ENCODE results near the gene FHOD3.

Gene FHOD3

GRCh38 chr18:36309436-36310391 lies 12.2 kb downstream of the FHOD3 start:
- peaks cover 0 to 68% (median 16%) of the 10 kb centered on the region in 5 experiments for H3K27me3 ChIP-seq (replicated peaks in 2 of 5; ENCODE audit: control insufficient read depth in 4 of 5, insufficient read depth in 5 of 5, low read length in 4 of 5)
- no peaks in the 10 kb centered on the region for H3K9me3 ChIP-seq (ENCODE audit: control extremely low read depth in 1 of 5, control insufficient read depth in 4 of 5, insufficient read depth in 2 of 5, low read depth in 1 of 5, low read length in 4 of 5)
- WGBS (ENCODE audit: insufficient coverage): 73% methylated on average over 11 of the region's 11 CpGs
- no peaks in the 10 kb centered on the region for H3K4me1 ChIP-seq (ENCODE audit: control extremely low read depth in 1 of 4, control insufficient read depth in 4 of 4, insufficient read depth in 4 of 4, low read length in 3 of 4)
- CTCF ChIA-PET: no interaction called here
- DNase-seq: no peak
- H3K27ac ChIP-seq (ENCODE audit: insufficient read depth in 1 of 2, low read depth in 1 of 2, low read length in 2 of 2, poor library complexity in 1 of 2, severe bottlenecking in 2 of 2): no peak overlapping the region
- H3K4me3 ChIP-seq (ENCODE audit: control insufficient read depth in 1 of 7, extremely low read depth in 1 of 7, insufficient read depth in 4 of 7, low read depth in 2 of 7, low read length in 6 of 7): no peak overlapping the region
- POLR2A ChIA-PET: no interaction called here
- no peaks in the 10 kb centered on the region for H3K36me3 ChIP-seq (ENCODE audit: control insufficient read depth in 4 of 4, insufficient read depth in 4 of 4, low read length in 3 of 4)

DNA sequence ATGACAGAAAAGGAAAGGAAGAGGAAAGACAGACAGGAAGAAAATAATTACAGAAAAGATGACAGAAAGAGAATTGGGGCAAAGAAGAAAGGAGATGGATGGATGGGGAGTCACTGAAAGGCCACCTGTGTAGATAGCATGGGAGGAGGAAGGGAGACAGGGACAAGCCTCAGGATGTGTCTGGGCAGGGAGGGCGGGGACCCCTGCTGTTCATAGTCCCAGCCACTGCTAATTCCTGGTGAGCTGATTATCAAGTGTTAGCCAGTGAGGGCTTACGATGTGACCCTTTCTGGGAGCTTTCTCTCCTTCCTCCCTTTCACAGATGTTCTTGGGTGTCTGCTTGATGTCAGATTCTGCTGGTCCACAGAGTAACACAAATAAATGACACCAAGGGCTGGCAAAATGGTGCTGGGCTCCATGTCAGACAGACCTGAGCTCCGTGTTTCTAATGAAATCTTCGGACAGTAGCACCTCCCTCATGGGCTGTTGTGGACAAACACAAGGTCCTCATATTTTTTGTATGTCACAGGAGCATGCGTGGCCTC lies 13.6 kb downstream of the FHOD3 start:
- Histone ChIP-seq H3K36me3 (ENCODE audit: control insufficient read depth in 4 of 4, insufficient read depth in 4 of 4, low read length in 3 of 4) (no peaks in the 10 kb centered on the region), H3K27me3 (replicated peaks in 2 of 5; ENCODE audit: control insufficient read depth in 4 of 5, insufficient read depth in 5 of 5, low read length in 4 of 5) (peaks cover 0 to 59% (median 14%) of the 10 kb centered on the region in 5 experiments), H3K9me3 (ENCODE audit: control extremely low read depth in 1 of 5, control insufficient read depth in 4 of 5, insufficient read depth in 2 of 5, low read depth in 1 of 5, low read length in 4 of 5) (no peaks in the 10 kb centered on the region), H3K4me1 (ENCODE audit: control extremely low read depth in 1 of 4, control insufficient read depth in 4 of 4, insufficient read depth in 4 of 4, low read length in 3 of 4) (no peaks in the 10 kb centered on the region), H3K27ac (ENCODE audit: insufficient read depth in 1 of 2, low read depth in 1 of 2, low read length in 2 of 2, poor library complexity in 1 of 2, severe bottlenecking in 2 of 2) (no peak overlapping the region), H3K4me3 (ENCODE audit: control insufficient read depth in 1 of 7, extremely low read depth in 1 of 7, insufficient read depth in 4 of 7, low read depth in 2 of 7, low read length in 6 of 7) (no peak overlapping the region)
- DNase-seq: no peak
- ChIA-PET CTCF (no interaction called here), POLR2A (no interaction called here)
- 90% methylated on average over 4 of the region's 5 CpGs for WGBS (ENCODE audit: insufficient coverage)

GRCh38 chr18:36312806-36313395 lies 15.4 kb downstream of the FHOD3 start:
- H3K4me1 ChIP-seq (ENCODE audit: control extremely low read depth in 1 of 4, control insufficient read depth in 4 of 4, insufficient read depth in 4 of 4, low read length in 3 of 4): no peaks in the 10 kb centered on the region
- no peak overlapping the region for H3K27ac ChIP-seq (ENCODE audit: insufficient read depth in 1 of 2, low read depth in 1 of 2, low read length in 2 of 2, poor library complexity in 1 of 2, severe bottlenecking in 2 of 2)
- H3K27me3 ChIP-seq (replicated peaks in 2 of 5; ENCODE audit: control insufficient read depth in 4 of 5, insufficient read depth in 5 of 5, low read length in 4 of 5): peaks cover 0 to 46% (median 12%) of the 10 kb centered on the region in 5 experiments
- H3K9me3 ChIP-seq (ENCODE audit: control extremely low read depth in 1 of 5, control insufficient read depth in 4 of 5, insufficient read depth in 2 of 5, low read depth in 1 of 5, low read length in 4 of 5): no peaks in the 10 kb centered on the region
- POLR2A ChIA-PET: no interaction called here
- CTCF ChIA-PET: no interaction called here
- DNase-seq: no peak
- no peak overlapping the region for H3K4me3 ChIP-seq (ENCODE audit: control insufficient read depth in 1 of 7, extremely low read depth in 1 of 7, insufficient read depth in 4 of 7, low read depth in 2 of 7, low read length in 6 of 7)
- WGBS (ENCODE audit: insufficient coverage): 100% methylated on average over 1 of the region's 2 CpGs
- H3K36me3 ChIP-seq (ENCODE audit: control insufficient read depth in 4 of 4, insufficient read depth in 4 of 4, low read length in 3 of 4): no peaks in the 10 kb centered on the region

DNA sequence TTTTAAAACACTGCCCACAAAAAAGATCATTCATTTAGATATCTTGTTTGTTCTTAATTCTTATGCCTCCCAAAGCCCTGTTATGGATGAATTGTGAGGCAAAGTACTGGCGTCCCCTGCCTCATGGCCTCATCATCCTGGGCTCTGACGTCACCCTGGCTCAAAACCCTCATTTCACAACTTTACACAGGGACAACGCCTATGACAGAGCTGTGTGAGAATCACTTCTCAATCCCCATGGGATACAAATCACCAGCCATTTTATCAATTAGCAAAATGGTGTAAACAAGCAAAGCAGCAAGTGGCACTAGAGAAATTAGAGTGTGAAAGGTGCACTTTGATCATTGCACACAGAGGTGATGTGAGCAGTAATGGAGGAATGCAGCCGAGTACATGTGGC lies 16.6 kb downstream of the FHOD3 start:
- Histone ChIP-seq H3K27me3 (replicated peaks in 2 of 5; ENCODE audit: control insufficient read depth in 4 of 5, insufficient read depth in 5 of 5, low read length in 4 of 5) (peaks cover 0 to 37% (median 8%) of the 10 kb centered on the region in 5 experiments), H3K36me3 (ENCODE audit: control insufficient read depth in 4 of 4, insufficient read depth in 4 of 4, low read length in 3 of 4) (no peaks in the 10 kb centered on the region), H3K9me3 (ENCODE audit: control extremely low read depth in 1 of 5, control insufficient read depth in 4 of 5, insufficient read depth in 2 of 5, low read depth in 1 of 5, low read length in 4 of 5) (peaks cover 0 to 5% (median 0%) of the 10 kb centered on the region in 5 experiments), H3K4me1 (ENCODE audit: control extremely low read depth in 1 of 4, control insufficient read depth in 4 of 4, insufficient read depth in 4 of 4, low read length in 3 of 4) (no peaks in the 10 kb centered on the region), H3K27ac (ENCODE audit: insufficient read depth in 1 of 2, low read depth in 1 of 2, low read length in 2 of 2, poor library complexity in 1 of 2, severe bottlenecking in 2 of 2) (no peak overlapping the region), H3K4me3 (ENCODE audit: control insufficient read depth in 1 of 7, extremely low read depth in 1 of 7, insufficient read depth in 4 of 7, low read depth in 2 of 7, low read length in 6 of 7) (no peak overlapping the region)
- DNase-seq: no peak
- ChIA-PET POLR2A (no interaction called here), CTCF (no interaction called here)
- WGBS (ENCODE audit: insufficient coverage): 75% methylated on average over 1 of the region's 4 CpGs

DNA sequence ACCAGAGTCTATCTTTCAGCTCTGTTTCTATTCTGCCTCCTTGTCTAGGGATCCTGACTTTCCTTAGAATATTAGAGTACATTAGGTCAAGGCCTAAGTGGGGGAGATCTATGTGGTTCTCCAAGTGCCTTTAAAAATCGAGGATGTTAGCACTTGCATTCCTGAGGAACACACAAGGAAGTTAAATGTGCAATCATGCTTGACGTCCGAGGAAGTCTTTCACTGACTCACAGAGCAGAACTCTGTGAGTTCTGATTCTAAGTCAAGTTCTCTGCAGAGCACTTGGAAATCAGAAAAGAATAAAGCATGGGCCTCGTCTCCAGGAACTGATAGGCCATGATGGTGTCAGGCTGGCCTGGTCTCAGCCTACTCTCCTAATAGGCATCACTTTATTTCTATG lies 17.2 kb downstream of the FHOD3 start:
- ChIA-PET POLR2A (no interaction called here), CTCF (no interaction called here)
- WGBS (ENCODE audit: insufficient coverage): 72% methylated on average over 4 of the region's 4 CpGs

DNA sequence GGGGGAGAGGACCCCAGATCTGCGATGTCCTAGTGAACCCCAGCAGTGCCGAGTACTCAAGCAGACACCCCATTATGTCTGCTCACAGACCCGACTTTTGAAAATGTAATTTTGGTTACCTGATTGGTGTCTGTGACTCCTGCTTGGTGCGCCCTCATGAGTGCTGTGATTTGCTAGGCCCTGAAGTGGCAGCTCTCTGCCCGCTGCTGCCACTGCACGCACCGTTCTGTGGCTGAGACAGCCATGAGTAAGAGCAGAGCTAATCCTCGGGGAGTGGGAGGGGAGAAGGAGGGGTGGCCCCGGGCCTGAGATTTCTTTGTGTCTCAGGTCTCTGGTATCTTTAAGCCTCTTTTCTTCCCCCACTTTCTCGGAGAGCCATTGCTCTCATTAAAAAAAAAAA lies 18.2 kb downstream of the FHOD3 start:
- peaks cover 0 to 25% (median 7%) of the 10 kb centered on the region in 5 experiments for H3K27me3 ChIP-seq (replicated peaks in 2 of 5; ENCODE audit: control insufficient read depth in 4 of 5, insufficient read depth in 5 of 5, low read length in 4 of 5)
- no peak overlapping the region for H3K4me3 ChIP-seq (ENCODE audit: control insufficient read depth in 1 of 7, extremely low read depth in 1 of 7, insufficient read depth in 4 of 7, low read depth in 2 of 7, low read length in 6 of 7)
- H3K36me3 ChIP-seq (ENCODE audit: control insufficient read depth in 4 of 4, insufficient read depth in 4 of 4, low read length in 3 of 4): no peaks in the 10 kb centered on the region
- POLR2A ChIA-PET: no interaction called here
- CTCF ChIA-PET: no interaction called here
- no peak overlapping the region for H3K27ac ChIP-seq (ENCODE audit: insufficient read depth in 1 of 2, low read depth in 1 of 2, low read length in 2 of 2, poor library complexity in 1 of 2, severe bottlenecking in 2 of 2)
- peaks cover 0 to 8% (median 0%) of the 10 kb centered on the region in 5 experiments for H3K9me3 ChIP-seq (ENCODE audit: control extremely low read depth in 1 of 5, control insufficient read depth in 4 of 5, insufficient read depth in 2 of 5, low read depth in 1 of 5, low read length in 4 of 5)
- WGBS (ENCODE audit: insufficient coverage): 90% methylated on average over 5 of the region's 10 CpGs
- DNase-seq: no peak
- no peaks in the 10 kb centered on the region for H3K4me1 ChIP-seq (ENCODE audit: control extremely low read depth in 1 of 4, control insufficient read depth in 4 of 4, insufficient read depth in 4 of 4, low read length in 3 of 4)

More for the DNA sequence above, 17.2 kb downstream of the FHOD3 start:
- H3K27me3 ChIP-seq (replicated peaks in 2 of 5; ENCODE audit: control insufficient read depth in 4 of 5, insufficient read depth in 5 of 5, low read length in 4 of 5): peaks cover 0 to 31% (median 7%) of the 10 kb centered on the region in 5 experiments
- no peaks in the 10 kb centered on the region for H3K4me1 ChIP-seq (ENCODE audit: control extremely low read depth in 1 of 4, control insufficient read depth in 4 of 4, insufficient read depth in 4 of 4, low read length in 3 of 4)
- no peak overlapping the region for H3K4me3 ChIP-seq (ENCODE audit: control insufficient read depth in 1 of 7, extremely low read depth in 1 of 7, insufficient read depth in 4 of 7, low read depth in 2 of 7, low read length in 6 of 7)
- DNase-seq: no peak
- peaks cover 0 to 8% (median 0%) of the 10 kb centered on the region in 5 experiments for H3K9me3 ChIP-seq (ENCODE audit: control extremely low read depth in 1 of 5, control insufficient read depth in 4 of 5, insufficient read depth in 2 of 5, low read depth in 1 of 5, low read length in 4 of 5)
- H3K27ac ChIP-seq (ENCODE audit: insufficient read depth in 1 of 2, low read depth in 1 of 2, low read length in 2 of 2, poor library complexity in 1 of 2, severe bottlenecking in 2 of 2): no peak overlapping the region
- no peaks in the 10 kb centered on the region for H3K36me3 ChIP-seq (ENCODE audit: control insufficient read depth in 4 of 4, insufficient read depth in 4 of 4, low read length in 3 of 4)

DNA sequence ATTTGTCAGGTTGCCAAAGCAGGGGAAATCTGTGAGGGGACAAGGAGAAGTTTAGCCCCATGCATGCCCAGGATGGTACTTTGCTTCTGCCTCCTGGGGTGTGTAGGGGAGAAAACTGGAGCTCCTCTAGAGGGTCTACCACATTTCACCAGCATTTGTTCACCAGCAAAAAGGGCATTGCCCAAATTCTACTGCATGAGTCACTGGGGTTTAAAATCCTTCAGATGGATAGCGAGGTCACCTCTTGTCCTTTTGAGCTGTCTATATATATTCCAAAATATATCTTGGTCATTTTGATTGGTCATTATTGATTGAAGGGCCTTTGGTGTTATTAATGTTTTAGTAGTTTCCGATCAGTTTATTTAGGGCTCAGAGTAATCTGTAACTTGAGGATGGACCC lies 18.7 kb downstream of the FHOD3 start:
- Histone ChIP-seq H3K36me3 (ENCODE audit: control insufficient read depth in 4 of 4, insufficient read depth in 4 of 4, low read length in 3 of 4) (no peaks in the 10 kb centered on the region), H3K27me3 (replicated peaks in 2 of 5; ENCODE audit: control insufficient read depth in 4 of 5, insufficient read depth in 5 of 5, low read length in 4 of 5) (peaks cover 0 to 23% (median 6%) of the 10 kb centered on the region in 5 experiments), H3K9me3 (ENCODE audit: control extremely low read depth in 1 of 5, control insufficient read depth in 4 of 5, insufficient read depth in 2 of 5, low read depth in 1 of 5, low read length in 4 of 5) (peaks cover 0 to 8% (median 0%) of the 10 kb centered on the region in 5 experiments), H3K4me1 (ENCODE audit: control extremely low read depth in 1 of 4, control insufficient read depth in 4 of 4, insufficient read depth in 4 of 4, low read length in 3 of 4) (no peaks in the 10 kb centered on the region), H3K27ac (ENCODE audit: insufficient read depth in 1 of 2, low read depth in 1 of 2, low read length in 2 of 2, poor library complexity in 1 of 2, severe bottlenecking in 2 of 2) (no peak overlapping the region), H3K4me3 (ENCODE audit: control insufficient read depth in 1 of 7, extremely low read depth in 1 of 7, insufficient read depth in 4 of 7, low read depth in 2 of 7, low read length in 6 of 7) (no peak overlapping the region)
- DNase-seq: no peak
- CTCF ChIA-PET: no interaction called here
- POLR2A ChIA-PET: no interaction called here
- WGBS (ENCODE audit: insufficient coverage): 100% methylated on average over 1 of the region's 2 CpGs

Data from common myeloid progenitor, CD34-positive (primary cell).